NCI-H1105 (cell line): Measurements from ENCODE around the gene AUTS2.
"Not testable (repeated sequence)": the region's sequence is repeated elsewhere in the genome, so short reads cannot be mapped to it uniquely, and the experiment has no call there.

ENCODE experiments used
- DNase-seq: peaks from one replicate; lab custom pipeline; 2025; lab: John Stamatoyannopoulos, UW

AUTS2 gene

DNA sequence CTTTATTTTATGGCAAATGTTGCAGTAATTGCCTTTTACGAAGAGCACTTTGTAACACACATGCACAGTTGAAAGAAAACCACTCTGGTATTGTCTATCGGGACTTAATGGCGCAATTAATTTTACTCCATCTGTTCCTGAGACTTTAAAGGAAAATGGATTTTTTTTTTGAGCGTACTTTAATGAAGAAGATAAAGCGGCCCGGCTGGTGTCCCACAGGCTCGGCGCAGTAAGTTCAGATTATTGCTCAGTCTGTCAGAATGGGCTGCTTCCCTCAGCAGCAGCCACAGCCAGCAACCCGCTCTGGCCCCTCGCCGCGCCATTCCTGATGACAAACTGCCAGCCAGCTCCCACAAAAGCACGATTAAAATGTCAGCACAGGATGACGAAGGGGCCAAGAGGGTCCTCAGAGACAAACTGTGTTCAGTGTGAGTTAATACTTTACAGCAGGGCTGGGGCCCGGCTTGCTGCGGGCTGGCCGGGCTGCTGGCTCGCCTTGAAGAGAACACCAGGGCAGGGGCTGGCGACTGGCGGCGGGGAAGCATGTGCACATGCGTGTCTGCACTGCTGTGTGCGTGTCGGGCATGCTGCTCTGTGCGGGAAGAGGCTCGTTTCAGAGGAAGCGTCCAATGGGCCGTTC, 1032.7 kb downstream of the AUTS2 start:
- DNase-seq = peak; percentile 42

DNA sequence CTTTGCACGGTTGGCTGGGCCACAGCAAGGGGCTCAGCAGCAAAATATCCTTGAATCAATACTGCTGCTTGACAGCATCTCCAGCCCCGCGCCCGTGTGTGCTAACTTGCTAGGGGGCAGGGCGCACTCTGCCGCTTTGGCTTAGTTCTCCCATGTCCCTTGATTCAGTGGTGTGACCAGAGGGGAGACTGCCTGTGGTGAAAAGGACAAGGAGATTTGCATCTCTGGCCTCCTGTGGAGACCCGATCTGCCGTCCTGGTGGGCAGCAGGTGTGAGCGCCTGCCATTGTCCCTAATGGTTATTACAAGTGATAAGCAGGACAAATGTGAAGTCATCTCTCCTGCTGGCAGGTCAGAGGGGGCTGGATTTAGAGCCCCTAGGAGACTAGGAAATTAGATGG, 1033.4 kb downstream of the AUTS2 start:
- DNase-seq = no peak

DNA sequence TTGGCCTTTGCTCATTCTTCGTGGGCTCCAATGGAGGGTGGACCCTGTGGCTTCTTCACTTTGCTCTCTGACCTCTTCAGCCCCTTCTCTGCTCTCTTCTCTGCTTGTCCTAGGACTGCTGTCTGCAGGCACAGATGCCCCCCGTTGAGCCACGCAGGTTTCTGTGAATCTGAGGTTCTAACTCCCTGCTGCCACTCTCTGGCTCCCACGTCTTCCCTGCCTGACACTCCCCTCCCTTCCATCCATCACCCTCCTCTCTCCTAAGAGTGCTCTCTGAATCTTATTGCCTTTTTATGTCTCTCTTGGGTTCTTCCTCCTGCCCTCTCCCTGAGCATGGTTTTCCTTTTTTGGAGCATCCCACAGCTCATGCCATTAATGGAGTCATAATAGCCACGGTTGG, 1034.1 kb downstream of the AUTS2 start:
- DNase-seq = no peak

DNA sequence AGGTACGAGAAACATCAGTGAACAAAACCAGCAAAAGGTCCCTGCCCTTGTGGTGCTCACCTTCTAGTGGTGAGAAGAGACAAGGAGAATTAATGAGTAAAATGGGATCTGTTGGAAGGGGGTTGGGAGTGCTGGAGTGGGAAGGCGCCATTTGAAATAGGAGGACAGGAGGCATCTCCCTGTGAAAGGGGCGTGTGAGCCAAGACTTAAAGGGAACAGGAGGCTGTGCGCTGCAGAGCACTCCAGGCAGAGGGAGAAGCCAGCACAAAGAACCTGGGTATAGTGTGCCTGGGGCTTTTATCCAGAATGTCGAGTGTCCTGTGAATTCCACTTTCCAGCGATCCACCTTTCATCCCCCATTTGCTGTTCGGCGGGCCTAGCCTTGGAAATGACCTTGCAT, 1035.8 kb downstream of the AUTS2 start:
- no peak for DNase-seq

DNA sequence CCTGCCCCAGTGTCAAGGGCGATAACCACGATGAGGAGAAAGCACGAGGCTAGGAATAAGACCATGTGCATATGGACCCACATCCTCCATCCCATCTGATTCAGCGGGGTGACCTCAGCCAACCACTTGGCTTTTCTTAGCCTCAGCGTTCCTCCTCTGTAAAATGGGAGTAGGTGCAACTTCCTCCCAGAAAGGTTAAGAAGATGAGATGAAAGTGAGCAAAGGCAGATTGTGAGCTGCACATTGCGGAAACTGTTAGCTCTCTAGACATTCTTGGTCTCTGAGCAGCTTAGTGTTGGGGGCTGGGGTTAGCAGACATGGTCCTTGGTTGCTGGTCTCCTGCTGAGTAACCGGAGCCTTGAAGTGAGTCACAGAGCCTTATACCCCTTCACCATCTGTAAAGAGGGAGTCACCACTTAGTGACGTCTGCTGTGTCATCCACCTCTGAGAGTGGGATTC, 1036.4 kb downstream of the AUTS2 start:
- no peak for DNase-seq

DNA sequence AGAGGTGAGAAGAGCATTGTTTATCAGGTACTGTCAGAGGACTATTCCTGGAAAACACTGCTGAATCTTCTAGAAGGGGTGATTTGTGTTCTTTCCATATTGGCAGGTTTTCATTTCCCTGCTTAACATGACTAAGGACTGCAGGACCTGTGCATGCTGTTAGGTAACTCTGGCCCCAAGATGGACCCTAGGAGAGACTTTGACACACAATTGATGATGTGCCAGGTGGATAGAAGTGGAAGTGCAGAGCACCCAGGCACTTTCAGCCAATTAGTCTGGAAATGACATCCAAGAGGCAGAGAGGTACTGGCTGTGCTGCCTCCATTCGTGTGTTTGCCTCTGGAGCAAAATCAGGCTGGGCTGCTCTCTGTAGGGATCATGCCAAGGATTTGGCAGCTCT, 1037.4 kb downstream of the AUTS2 start:
- DNase-seq = no peak

DNA sequence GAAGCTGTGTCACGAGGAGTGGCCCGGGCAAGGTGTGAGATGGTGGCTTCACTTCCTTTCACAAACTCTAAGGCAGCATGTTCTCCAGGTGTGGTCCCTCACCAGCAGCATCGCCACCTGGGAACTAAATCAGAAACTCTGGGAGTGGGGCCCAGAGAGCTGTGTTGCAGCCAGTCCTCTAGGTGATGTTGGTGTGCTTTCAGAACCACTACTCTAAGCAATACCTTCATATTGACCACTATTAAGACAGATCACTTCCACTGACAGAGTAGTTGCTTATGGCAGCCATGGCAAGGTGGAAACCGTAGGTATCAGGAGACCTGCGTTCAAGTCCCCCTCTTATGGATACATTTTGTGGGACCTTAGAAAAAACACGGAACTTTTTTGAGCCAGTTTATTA, 1037.9 kb downstream of the AUTS2 start:
- DNase-seq = no peak

DNA sequence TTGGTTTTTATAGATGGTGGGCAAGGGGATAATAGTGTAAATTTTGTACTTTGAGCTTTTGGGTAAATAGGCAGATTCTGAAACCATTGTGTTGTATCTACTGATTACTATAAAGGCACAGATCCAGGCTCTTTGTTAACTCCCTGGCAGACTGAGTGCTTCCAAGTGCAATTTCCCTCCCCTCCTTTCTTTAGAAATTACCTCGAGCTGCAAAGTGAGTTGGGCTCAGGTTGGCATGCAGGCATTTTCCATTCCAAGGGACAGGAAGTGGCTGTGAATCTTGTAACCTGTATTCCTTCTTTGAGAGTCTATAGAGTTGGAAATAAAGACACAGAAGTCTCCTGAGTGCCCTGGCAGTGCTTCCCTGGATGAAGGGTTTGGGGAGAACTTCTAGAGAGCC, 1039.5 kb downstream of the AUTS2 start:
- DNase-seq = no peak

DNA sequence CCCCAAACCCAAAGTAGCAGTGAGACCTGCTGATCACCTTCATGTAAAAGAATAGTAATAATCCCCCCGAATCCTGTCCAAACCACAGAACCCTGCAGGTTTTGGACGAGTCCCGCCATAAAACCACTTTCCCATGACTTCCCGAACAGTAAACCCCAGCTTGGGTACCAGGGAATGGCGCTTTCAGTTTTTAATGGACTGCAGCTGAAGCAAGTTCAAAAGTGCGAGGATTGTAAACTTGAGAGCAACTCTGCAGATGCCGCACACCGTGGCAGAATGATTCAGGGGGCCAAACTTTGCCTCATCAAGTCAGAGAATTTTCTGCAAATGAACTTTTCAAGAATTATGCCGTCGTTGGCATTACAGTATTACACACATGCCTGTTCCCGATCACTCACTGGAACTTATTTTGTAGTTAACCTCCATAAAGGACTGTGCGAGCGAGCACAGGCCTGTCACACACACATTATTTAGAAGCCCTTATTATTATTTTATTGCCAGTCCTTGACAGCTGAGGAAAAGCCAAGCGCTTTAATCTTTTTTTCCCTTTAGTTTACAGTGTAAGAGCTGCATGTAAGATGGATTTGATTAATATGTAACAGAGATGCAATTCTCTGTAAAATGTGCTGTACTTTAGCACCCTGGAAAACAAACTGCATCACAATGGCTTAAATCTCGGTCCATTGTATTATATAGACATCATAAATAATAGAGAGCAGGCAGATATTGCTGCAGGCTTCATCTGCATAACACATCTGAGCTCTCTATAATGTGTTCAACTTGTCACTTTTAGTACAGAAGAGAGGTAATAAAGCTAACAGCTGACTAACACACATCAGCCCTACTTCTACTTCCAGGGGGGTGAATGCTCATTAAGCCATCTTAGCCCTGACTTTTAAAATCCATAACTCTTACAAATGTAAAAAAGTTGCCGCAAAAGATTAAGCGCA, 1040.2 kb downstream of the AUTS2 start:
- peak; percentile 28 for DNase-seq

DNA sequence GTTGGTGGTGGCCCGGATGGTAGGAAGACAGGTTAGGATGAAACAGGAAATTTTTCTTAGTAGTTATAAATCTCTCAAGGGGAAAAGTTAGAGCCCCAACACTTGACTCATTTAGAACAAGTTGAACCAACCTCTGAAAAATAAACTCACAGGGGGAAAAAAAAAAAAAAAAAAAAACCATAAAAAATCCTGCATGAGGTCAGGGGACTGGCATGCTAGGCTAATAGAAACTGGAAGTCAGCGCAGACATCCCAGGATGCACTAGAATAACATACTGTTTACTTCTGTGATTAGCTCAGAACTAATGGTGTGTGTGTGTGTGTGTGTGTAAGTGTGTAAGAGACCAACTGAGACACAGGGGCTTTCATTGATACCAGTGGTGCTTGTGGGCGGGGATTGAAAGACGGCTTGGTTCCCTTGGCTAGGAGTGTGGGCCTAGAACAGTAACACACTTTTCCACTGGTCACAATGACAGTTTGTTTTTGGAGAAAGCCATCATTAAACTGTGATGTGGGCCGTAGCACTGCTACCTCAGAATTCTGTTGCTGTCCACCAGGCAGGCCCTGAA, 1042.1 kb downstream of the AUTS2 start:
- no peak for DNase-seq

DNA sequence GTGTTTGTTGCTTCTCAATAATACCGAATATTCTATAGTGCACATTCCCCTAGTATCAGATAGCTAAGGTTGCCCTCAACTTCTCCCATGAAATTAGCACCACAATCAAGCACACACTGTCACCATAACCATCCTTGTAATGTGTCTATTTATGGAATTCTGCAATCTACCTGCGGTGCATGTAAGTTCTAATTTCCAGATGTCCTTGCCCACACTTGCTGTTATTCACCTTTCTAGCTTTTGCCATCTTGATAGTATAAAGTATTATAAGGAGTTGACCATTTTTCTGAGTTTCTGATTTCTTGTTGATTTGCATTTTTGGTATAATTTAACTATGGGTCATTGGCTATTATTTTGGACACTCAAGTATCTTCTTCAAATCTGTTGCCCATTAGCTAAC, 1043.6 kb downstream of the AUTS2 start:
- DNase-seq = no peak

DNA sequence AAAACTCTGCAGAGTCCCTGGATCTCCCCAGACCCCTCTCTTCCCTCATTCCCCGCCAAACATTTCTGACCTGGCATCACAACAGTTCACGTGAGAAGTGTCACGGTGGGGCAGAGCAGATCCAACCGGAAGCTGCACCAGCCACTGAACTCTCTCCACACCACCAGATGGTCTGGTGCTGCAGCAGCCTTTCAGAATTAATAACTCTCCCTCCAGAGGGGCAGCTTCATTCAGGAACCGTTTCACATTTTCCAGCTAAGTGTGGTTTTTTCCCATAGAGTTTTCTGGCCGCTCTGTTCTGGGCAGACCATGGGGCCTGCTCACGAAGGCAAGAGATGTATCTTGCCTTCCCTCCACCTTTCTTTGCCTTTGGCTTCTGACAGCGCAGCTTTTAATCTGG, 1047.0 kb downstream of the AUTS2 start:
- DNase-seq = no peak

DNA sequence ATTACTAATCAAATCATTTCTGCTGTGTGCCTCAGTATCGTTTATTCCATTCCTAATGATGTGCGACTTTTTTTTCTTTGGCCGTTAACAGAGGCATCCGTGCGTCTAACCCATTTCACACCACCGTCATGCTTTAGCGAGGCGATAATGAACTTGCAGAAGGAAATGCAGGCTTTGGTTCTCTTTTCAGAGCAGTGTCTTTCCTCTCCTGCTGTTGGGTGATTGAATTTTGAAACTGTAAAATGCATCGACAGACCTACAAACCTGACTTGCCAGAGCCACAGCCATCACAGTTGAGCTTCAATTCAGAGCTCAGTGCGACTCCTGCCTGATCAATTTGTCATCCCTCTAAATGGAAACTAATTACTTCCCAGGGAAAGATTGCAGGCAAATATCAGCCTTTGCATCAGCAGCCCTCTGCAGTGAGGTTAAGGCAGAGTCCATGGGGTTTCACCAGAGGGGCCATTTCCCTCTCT, 1047.6 kb downstream of the AUTS2 start:
- DNase-seq = no peak

DNA sequence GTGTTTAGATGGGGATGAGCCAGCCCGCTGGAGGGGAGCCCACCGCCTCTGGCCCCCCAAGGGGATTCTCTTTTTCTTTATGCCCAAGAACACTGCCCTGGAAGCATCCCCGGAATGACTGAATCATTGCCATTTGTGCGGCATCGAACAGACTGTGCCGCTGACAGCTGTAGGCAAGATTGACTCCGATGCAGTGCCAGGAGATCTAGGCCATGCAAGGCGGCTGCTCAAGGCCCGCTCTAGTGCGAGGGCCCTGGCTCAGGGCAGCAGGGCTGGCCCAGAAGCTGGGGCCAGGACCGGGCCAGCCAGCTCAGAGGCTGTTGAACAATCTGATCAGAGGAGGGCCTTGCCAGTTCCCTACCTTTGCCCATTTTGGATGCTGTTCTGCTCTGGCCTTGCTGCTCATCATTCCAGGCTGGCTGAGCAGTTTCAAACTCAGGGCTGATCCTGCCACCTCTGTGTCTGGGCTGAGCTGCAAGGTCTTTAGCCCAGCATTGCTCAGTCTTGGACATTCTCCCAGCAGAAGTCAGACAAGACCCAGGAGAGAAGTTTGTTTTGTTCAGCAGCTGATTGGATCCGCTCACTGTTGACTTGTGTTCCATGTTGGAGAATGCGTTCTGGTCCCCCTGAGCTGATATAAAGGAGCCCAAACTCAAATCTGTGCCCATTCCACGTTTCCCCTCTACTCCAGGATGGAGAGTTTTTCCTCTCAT, 1048.4 kb downstream of the AUTS2 start:
- DNase-seq = no peak

DNA sequence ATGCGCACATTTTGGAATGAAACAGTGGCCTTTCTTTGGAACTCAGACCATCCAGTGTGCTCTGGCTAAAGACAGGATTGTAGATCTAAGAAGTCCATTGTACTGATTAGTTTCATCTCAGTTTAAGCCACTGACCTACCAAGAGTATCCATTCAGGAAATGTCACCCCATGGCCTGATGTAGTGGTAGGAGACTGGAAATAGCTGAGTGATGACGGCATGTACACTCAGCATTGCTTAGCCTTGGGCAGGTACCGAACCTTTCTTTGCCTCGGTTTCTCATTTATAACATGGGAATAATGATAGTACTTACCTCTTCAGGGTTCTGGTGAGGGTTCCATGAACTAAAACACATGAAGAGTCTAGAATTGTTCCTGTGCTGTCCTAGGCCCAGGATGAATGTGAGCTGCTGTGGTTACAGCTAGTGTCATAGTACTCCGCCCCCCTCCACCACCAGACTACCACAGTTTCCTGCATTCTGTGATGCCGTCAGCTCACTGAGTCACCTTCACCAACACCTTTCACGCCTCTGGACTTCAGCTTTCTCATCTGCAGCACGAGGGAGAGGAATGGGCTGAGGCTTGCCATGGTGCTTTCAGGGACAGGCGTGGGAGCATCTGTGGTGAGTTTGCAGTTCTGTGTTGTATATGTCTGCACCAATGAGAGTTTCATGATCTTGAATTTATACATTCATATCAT, 1049.7 kb downstream of the AUTS2 start:
- no peak for DNase-seq

DNA sequence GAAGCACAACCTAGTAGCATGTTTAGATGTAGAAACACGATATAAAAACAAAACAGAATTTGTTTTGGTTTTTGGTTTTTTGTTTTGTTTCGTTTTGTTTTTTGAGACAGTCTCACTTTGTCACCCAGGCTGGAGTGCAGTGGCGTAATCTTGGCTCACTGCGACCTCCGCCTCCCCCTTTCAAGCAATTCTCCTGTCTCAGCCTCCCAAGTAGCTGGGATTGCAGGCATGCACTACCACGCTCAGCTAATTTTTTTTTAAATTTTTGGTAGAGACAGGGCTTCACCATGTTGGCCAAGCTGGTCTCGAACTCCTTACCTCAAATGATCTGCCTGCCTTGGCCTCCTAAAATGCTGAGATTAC, 1050.2 kb downstream of the AUTS2 start:
- DNase-seq = not testable (repeated sequence)

DNA sequence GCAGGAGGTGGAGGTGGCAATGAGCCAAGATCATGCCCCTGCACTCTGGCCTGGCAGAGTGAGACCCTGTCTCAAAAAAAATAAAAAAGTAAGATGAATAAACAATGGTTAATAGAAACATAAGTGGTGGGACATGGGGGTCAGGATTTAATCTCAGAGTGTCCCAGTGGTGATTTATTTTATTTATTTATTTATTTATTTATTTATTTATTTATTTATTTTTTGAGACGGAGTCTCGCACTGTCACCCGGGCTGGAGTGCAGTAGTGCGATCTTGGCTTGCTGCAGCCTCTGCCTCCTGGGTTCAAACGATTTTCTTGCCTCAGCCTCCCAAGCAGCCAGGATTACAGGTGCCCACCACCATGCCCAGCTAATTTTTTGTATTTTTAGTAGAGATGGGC, 1051.0 kb downstream of the AUTS2 start:
- DNase-seq = no peak

DNA sequence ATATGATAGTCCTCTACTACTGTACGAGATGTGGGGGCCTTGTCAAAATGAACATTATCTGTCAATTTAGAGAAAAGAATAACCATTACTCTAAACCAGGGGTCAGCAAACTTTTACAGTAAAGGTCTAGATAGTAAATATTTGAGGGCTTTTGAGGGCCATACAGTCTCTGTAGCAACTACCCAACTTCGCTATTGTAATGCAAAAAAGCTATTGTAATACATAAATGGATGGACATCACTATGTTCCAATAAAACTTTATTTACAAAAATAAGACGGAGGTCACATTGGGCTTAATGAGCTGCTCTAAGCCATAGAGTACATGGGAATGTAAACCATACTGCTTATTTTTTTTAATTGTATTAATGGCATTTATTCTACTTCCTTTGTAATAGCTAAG, 1055.9 kb downstream of the AUTS2 start:
- DNase-seq = no peak

DNA sequence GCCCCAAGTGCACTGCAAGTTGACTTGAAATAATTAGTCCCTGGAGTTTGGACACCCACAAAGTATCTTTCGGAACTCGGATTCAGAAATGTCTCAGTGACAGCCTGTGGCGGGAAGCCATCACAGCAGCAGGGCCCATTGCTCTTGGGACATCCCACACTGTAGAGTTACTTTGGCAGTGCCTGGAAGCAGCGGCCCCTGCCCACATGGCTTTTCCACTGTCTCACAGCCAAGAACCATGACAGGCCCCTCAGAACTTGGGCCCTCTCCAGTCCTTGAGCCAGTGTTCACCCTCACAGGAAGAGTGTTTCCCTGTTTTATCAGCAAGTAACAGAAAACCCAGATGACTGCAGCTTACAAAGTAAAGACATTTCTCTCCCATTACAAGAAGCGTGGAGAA, 1056.7 kb downstream of the AUTS2 start:
- no peak for DNase-seq

DNA sequence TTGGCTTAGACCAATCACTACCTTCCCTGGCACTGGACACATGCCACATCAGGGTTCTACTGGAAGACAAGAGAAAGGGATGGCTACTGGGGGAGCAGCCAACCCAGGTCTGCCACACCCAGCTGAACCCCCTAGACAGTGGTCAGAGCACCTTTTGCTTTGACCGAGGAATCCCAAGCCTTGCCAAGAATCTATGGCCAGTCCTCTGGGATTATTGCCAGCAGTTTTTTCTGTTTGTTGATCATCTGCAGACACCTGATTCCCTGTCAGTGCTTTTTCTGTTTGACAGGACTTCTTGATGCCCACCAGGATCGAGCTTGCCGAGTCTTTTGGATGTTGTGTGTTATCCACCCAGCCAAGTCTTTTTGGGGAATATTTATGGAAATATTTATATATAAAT, 1057.4 kb downstream of the AUTS2 start:
- DNase-seq = no peak

DNA sequence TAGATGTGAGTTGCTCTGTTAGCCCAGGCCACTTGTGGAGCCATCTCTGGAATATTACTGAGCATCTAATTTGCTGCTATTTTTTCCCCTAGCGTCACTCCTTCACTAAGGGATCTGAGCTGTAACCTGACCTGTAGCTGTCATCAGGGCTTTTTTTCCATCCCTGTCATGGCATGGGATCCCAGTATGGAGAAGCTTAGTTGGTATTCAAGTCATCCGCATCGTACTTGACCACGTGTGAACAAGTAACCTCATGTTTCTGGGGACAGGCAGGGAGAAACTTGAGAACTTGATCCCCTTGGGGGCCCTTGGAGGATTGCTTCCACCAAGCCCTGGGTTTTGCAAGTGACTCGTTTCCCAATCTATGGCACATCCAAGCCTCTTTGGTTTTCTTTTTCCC, 1059.3 kb downstream of the AUTS2 start:
- no peak for DNase-seq
